GM12874 (cell line): ENCODE data around the gene PRR36.
A peak's percentile ranks its signal among the peaks of the same experiment; 100 is the strongest.

ENCODE experiments used
- TF ChIP-seq, protein P1 (sequence below): IDR thresholded peaks from 2 replicates; pipeline ENCODE4 v1.5.1; 2011; ENCODE audit warnings: low read depth, mild to moderate bottlenecking, control low read depth, low read length, moderate library complexity; ENCODE audit not compliant: insufficient read depth

Gene PRR36

DNA sequence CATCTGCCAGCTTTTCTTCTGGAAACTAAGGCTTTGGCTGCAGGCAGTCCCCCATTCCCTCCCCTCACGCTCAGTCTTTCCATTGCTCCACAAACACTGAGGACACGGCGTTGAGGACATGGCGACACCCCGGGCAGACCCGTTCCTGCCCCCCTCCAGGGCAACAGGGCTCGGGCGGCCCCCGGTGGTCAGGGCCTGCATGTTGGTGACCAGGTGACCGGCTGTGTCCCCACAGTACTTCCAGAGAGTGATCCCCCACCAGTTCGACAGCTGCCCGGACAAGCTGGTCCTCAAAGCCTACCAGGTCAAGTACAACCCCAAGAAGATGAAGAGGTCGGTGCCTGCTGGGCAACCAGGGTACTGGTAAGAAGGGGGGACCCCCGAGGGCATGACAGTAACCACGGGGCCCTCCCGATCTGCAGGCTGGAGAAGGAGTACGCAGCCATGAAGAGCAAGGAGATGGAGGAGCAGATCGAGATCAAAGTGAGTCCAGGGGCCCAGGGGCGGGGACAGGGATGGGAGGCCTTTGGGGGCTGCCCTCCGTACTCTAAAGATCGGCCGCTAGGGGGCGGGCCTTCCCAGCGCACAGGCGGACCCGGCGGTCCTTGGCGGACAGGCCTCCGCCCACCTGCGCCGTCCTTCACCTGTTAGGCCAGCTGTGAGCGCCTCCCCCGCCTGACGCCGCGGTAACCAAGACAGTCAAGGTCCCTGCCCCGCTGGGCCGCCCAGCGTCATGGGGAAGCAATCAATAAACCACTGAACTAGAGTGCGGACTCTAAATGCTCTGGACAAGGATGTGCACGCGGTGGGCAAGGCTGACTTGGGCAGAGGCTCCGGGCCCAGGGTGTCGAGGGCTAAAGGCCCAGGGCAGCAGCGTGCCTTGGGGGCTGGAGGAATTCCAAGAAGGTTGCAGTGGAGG lies 21.1 kb downstream of the PRR36 start:
- TF ChIP-seq, protein P1, sequence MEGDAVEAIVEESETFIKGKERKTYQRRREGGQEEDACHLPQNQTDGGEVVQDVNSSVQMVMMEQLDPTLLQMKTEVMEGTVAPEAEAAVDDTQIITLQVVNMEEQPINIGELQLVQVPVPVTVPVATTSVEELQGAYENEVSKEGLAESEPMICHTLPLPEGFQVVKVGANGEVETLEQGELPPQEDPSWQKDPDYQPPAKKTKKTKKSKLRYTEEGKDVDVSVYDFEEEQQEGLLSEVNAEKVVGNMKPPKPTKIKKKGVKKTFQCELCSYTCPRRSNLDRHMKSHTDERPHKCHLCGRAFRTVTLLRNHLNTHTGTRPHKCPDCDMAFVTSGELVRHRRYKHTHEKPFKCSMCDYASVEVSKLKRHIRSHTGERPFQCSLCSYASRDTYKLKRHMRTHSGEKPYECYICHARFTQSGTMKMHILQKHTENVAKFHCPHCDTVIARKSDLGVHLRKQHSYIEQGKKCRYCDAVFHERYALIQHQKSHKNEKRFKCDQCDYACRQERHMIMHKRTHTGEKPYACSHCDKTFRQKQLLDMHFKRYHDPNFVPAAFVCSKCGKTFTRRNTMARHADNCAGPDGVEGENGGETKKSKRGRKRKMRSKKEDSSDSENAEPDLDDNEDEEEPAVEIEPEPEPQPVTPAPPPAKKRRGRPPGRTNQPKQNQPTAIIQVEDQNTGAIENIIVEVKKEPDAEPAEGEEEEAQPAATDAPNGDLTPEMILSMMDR: peak; percentile 94

DNA sequence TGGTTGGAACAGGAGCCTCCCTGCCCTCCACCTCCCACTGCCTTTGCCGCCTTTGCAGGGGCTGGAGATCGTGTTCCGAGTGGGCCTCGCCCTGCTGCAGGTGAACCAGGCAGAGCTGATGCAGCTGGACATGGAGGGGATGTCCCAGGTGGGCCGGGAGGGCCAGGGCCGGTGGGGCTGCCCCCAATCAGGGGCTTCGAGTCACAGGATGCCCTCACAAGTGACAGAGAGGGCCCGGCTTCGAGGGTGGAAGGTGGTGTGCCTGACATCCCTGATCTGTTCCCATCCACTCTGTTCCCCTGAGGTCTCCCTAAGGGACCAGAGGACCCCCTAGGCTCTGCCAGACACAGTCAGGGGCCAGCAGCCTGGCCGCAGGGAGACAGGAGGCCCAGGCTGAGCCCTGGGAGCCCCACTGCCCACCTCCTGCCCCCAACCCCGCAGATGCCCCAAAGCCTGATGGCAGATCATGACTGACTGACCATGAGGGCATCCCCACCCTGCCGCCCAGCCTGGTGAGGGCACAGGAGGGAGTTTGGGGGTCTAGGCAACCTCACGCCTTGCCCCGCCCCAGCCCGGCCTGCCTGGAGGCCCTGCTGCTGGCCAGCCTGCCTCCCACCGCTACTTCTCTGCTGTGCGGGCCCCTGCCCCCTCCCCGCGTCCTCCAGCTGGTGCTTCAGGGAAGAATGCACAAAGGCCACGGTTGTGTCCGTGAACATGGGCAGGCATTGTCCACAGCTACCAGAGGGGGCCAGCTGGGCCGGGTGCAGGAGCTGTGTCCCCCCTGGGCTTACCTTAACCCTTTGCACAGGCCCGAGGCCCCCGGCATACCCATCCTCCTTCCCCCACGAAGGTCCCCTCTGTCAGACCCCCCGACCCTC lies 22.3 kb downstream of the PRR36 start:
- TF ChIP-seq, protein P1: no peak

DNA sequence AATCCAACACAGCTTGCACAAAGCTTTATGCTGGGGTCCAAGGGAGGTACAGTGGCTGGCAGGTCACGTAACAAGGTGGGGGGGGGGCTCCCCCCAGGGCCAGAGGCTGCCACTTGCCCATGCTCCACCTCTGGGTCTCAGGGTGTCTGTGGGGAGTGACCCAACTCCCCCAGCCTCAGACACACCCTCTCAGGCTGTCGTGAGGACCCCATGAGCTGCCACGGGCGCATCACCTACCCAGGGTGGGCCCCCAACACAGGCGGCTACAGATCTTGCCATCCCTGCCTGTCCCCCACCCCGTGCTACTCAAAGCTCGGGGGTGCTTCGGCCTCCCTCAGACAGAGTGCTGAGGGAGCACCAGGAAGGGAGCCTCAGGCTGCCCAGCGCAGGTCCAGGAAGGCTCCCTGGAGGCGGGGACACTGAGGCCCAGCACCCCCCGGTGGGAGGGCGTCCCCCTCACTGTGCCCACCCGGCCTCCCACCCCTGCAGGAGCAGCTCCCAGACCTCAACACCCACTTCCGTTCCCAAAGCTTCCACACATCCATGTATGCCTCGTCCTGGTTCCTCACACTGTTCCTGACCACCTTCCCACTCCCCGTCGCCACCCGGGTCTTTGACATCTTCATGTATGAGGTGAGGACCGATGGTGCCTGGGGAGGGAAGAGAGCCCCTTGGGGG lies 23.1 kb downstream of the PRR36 start:
- TF ChIP-seq, protein P1: no peak

DNA sequence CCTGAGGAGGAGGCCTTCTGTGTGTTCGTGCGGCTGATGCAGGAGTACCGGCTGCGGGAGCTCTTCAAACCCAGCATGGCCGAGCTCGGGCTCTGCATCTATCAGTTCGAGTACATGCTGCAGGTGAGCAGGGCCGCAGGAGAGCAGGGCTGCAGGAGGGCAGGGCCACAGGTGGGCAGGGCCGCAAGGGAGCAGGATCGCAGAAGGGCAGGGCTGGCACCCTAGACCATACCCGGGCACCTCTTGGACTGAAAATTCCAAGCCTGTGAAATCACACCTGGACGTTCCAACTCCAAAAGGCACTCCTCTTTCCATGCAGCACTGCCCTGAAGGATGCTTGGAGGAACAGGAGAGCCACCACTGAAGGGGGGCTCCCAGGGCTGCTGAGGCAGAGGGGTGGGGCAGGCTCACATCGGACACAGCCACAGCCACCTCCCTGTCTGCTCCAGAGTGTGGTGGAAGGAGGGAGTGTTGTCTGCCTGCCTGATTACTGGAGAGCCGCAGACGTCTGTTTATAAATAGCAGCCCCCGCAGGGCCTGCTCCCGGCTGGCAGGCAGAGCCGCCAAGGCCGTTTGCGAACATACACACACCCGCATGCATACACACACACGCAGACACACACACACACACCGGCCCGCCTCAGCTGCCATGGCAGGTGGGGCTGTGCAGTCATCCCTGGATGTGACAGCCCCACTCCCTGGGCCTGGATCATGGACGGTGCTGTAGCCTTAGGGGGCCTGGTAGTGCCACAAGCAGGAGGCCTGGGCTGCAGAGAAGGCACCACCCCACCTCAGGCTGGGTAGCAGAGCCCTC lies 24.0 kb downstream of the PRR36 start:
- TF ChIP-seq, protein P1: no peak

DNA sequence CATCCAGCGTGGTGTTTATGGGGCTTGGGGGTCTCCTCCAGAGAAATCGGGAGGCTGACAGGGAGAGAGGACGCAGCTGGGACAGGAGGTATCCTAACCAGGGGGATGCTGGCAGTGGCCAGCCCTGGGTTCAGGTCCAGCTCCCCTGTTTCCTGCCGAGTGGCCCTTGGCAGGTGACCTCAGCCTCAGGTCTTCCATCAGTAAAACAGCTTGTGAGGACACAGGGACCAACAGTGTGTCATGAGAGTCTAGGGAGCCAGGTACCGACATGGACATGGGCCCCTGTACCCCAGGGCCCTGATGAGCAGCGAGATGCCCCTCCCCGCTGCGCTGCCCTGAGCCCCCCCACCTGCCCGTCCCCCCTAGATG lies 24.6 kb downstream of the PRR36 start:
- TF ChIP-seq, protein P1: no peak

DNA sequence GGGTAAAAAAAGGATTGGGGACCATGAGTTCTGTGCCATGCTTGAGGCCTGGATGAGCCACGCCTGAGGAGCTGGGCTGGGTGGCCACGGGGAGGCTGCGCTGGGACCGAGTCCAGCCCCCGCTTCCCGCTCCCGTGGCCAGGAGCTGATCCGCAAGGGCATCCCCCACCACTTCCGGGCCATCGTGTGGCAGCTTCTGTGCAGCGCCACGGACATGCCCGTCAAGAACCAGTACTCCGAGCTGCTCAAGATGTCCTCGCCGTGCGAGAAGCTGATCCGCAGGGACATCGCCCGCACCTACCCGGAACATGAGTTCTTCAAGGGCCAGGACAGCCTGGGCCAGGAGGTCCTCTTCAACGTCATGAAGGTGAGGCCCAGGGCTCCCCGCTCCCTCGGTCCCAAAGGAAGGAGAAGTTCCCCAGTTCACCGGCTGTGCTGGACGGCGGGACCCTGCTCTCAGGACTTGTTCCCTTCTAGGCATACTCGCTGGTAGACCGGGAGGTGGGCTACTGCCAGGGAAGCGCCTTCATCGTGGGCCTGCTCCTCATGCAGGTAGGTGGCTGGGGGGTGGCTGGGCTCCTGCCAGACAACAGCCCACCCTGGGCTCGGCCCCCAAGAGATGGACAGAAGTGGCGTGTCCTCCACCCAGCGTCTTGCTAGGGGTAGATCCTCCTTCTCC lies 25.3 kb downstream of the PRR36 start:
- TF ChIP-seq, protein P1: no peak
